ENCODE measurements around the gene ALKBH5. TPM values are rescaled to one million over a fixed set of nuclear protein-coding genes. Genes with fewer than 3 reads are reported as not detected.

Gene ALKBH5
- total and polyA plus RNA-seq, 9 of the 15 experiments (the other 6 are each of a cell fraction or from before 2014, with no cell fraction given), result 11.4 to 70.0 (median 47.4) TPM

GRCh38 chr17:18179196-18179595, 4.4 kb upstream of the ALKBH5 start (continued):
- TF ChIP-seq BCLAF1 (IDR thresholded peaks at IDR 0.05; ENCODE audit: borderline replicate concordance in 1 of 2, control insufficient read depth in 1 of 2, low read depth in 2 of 2, low read length in 1 of 2), result no peak
- TF ChIP-seq ZNF830 (CRISPR knock-in tag; IDR thresholded peaks at IDR 0.05), result no peak
- TF ChIP-seq HES1 (IDR thresholded peaks at IDR 0.05; ENCODE audit: low read depth), result no peak
- TF ChIP-seq LEF1 (IDR thresholded peaks at IDR 0.05), result no peak
- TF ChIP-seq ELF1 (tag; IDR thresholded peaks at IDR 0.05), result no peak

GRCh38 chr17:18179804-18180203, 3.8 kb upstream of the ALKBH5 start:
- Histone ChIP-seq H3K27ac (ENCODE audit: extremely low read depth, low read depth, low read length) (no peak overlapping the region), H2AFZ (ENCODE audit: low read depth, low read length) (no peak overlapping the region), H3K79me2 (ENCODE audit: control insufficient read depth, insufficient read depth, low read length) (peaks cover 12% of the 10 kb centered on the region), H3K9me1 (ENCODE audit: control insufficient read depth, insufficient read depth, low read length) (no peaks in the 10 kb centered on the region), H3K27me3 (ENCODE audit: control insufficient read depth in 2 of 2, insufficient read depth in 2 of 2, low read length in 2 of 2) (no peaks in the 10 kb centered on the region), H3K9ac (ENCODE audit: insufficient read depth in 1 of 2, low read depth in 2 of 2, low read length in 2 of 2) (no peak overlapping the region), H3K4me3 (no peak overlapping the region), H4K20me1 (replicated peaks; ENCODE audit: control insufficient read depth, insufficient read depth, low read length) (peaks cover 5% of the 10 kb centered on the region; the same call in 1 of the 2 replicates), H3K9me3 (replicated peaks; ENCODE audit: control insufficient read depth, insufficient read depth, low read depth, low read length) (no peaks in the 10 kb centered on the region), H3K36me3 (ENCODE audit: control insufficient read depth, insufficient read depth, low read length) (peaks cover 2% of the 10 kb centered on the region; the same call in 1 of the 3 replicates), H3K4me2 (ENCODE audit: insufficient read depth, low read length) (no peak overlapping the region), H3K4me1 (replicated peaks in 1 of 2; ENCODE audit: control insufficient read depth in 2 of 2, insufficient read depth in 2 of 2, low read length in 2 of 2) (peaks cover 16 to 32% of the 10 kb centered on the region in 2 experiments)
- DNase-seq (ENCODE audit: extremely low read depth in 1 of 4, low spot score in 3 of 4), result no peak
- 49% methylated on average over 7 of the region's 7 CpGs for WGBS (ENCODE audit: insufficient coverage, low coverage, missing lambda C conversion rate)
- FAIRE-seq, result no peak
- in situ Hi-C loops (cut with MboI) (no loop called here), intact Hi-C loops (cut with micrococcal nuclease) (no loop called here)
- ChIA-PET POLR2A (interaction anchor here (0.9 to 1.4 kb wide), 2 partner anchors 9 to 35 kb away, joined by 3 read pairs; no protein-coding TSS in a partner anchor), CTCF (ENCODE audit: low intra/inter-chr PET ratio) (no interaction called here)
- BruUV-seq (replicated peaks), result no TSS peak
- no peak for ATAC-seq
- no peak for TF ChIP-seq ZNF780A (CRISPR knock-in tag; IDR thresholded peaks at IDR 0.05)
- peak in 1 of 2 experiments; percentile 44; a peak in 1 of 4 replicates for TF ChIP-seq HDAC1 (IDR thresholded peaks at IDR 0.05)
- TF ChIP-seq ETS2 (tag; IDR thresholded peaks at IDR 0.05; ENCODE audit: borderline replicate concordance, poor library complexity, severe bottlenecking), result no peak
- no peak for TF ChIP-seq CHD1 (IDR thresholded peaks at IDR 0.05; ENCODE audit: low read length)
- peak; percentile 70 to 76 for TF ChIP-seq KDM1A (IDR thresholded peaks at IDR 0.05)
- no peak for TF ChIP-seq ZBTB5 (IDR thresholded peaks at IDR 0.05)
- TF ChIP-seq ESRRA (IDR thresholded peaks at IDR 0.05; ENCODE audit: borderline replicate concordance, low read depth), result no peak
- no peak for TF ChIP-seq ZBTB1 (CRISPR knock-in tag; IDR thresholded peaks at IDR 0.05; ENCODE audit: borderline replicate concordance, low read depth)
- TF ChIP-seq PHB (CRISPR knock-in tag; IDR thresholded peaks at IDR 0.05), result no peak
- no peak for TF ChIP-seq EZH2 (IDR thresholded peaks at IDR 0.05; ENCODE audit: borderline replicate concordance, low read depth, low read length)
- TF ChIP-seq ETV6 (IDR thresholded peaks at IDR 0.05; ENCODE audit: borderline replicate concordance in 1 of 2, low read depth in 2 of 2, low read length in 1 of 2), result no peak
- no peak for TF ChIP-seq ETV6 (CRISPR knock-in tag; IDR thresholded peaks at IDR 0.05; ENCODE audit: borderline replicate concordance)
